H9 (cell line): Measurements from ENCODE around the gene SEMA3G. TPM values are rescaled to one million over a fixed set of nuclear protein-coding genes. Genes with fewer than 3 reads are reported as not detected.

Experiments
- DNase-seq: peaks from one replicate; pipeline ENCODE4 v3.0.0-alpha.2; 2017
- H2AFZ ChIP-seq: one replicate; pipeline ENCODE4 v1.6.1; 2013; ENCODE audit warnings: mild to moderate bottlenecking, low read length, control low read depth, moderate library complexity
- H2AK5ac ChIP-seq: 2 replicates; pipeline ENCODE4 v1.6.1; 2013; ENCODE audit warnings: low read length, control low read depth, mixed read lengths; ENCODE audit not compliant: insufficient read length
- H2BK120ac ChIP-seq: one replicate; pipeline ENCODE4 v1.6.1; 2013; ENCODE audit warnings: low read depth, mild to moderate bottlenecking, low read length, control low read depth, inconsistent platforms; ENCODE audit not compliant: poor library complexity, severe bottlenecking
- H2BK12ac ChIP-seq: 2 replicates; pipeline ENCODE4 v1.6.1; 2013; ENCODE audit warnings: low read length, control low read depth, mixed read lengths, low read depth; ENCODE audit not compliant: insufficient read length
- H2BK15ac ChIP-seq: 2 replicates; pipeline ENCODE4 v1.6.1; 2013; ENCODE audit warnings: low read depth, low read length, control low read depth
- H2BK20ac ChIP-seq: one replicate; pipeline ENCODE4 v1.6.1; 2013; ENCODE audit warnings: low read depth, mild to moderate bottlenecking, low read length, control low read depth, inconsistent platforms; ENCODE audit not compliant: poor library complexity, severe bottlenecking
- H2BK5ac ChIP-seq: 2 replicates; pipeline ENCODE4 v1.6.1; 2013; ENCODE audit warnings: low read length, control low read depth, mixed read lengths; ENCODE audit not compliant: insufficient read length
- H3K14ac ChIP-seq: 2 replicates; pipeline ENCODE4 v1.6.1; 2013; ENCODE audit warnings: low read length, control low read depth; ENCODE audit not compliant: insufficient read depth
- H3K18ac ChIP-seq: 2 replicates; pipeline ENCODE4 v1.6.1; 2013; ENCODE audit warnings: low read depth, mild to moderate bottlenecking, mixed read lengths, low read length, control low read depth; ENCODE audit not compliant: insufficient read length
- H3K23ac ChIP-seq: 2 replicates; pipeline ENCODE4 v1.6.1; 2013; ENCODE audit warnings: low read length, control low read depth, mixed read lengths, low read depth; ENCODE audit not compliant: insufficient read length
- H3K23me2 ChIP-seq: 2 replicates; pipeline ENCODE4 v1.6.1; 2013; ENCODE audit warnings: low read depth, mild to moderate bottlenecking, mixed read lengths, low read length, control low read depth; ENCODE audit not compliant: insufficient read length, poor library complexity, severe bottlenecking
- H3K27ac ChIP-seq: 2 replicates; pipeline ENCODE4 v1.5.1; 2013; ENCODE audit warnings: low read length, control low read depth, mixed read lengths, low read depth; ENCODE audit not compliant: insufficient read length
- H3K27me3 ChIP-seq: 2 replicates; pipeline ENCODE4 v1.6.1; 2013; ENCODE audit warnings: low read length, control low read depth, inconsistent platforms; ENCODE audit not compliant: insufficient read depth
- H3K4ac ChIP-seq: 2 replicates; pipeline ENCODE4 v1.6.1; 2013; ENCODE audit warnings: low read depth, mild to moderate bottlenecking, control low read depth, inconsistent platforms, low read length, moderate library complexity
- H3K4me1 ChIP-seq: 2 replicates; pipeline ENCODE4 v1.6.1; 2013; ENCODE audit warnings: low read length, control low read depth, inconsistent platforms; ENCODE audit not compliant: insufficient read depth
- H3K4me2 ChIP-seq: 2 replicates; pipeline ENCODE4 v1.6.1; 2013; ENCODE audit warnings: low read length, control low read depth, mixed read lengths; ENCODE audit not compliant: insufficient read length, insufficient read depth
- H3K56ac ChIP-seq: 2 replicates; pipeline ENCODE4 v1.6.1; 2013; ENCODE audit warnings: low read depth, mild to moderate bottlenecking, mixed read lengths, low read length, control low read depth; ENCODE audit not compliant: insufficient read length
- H3K79me1 ChIP-seq: 2 replicates; pipeline ENCODE4 v1.6.1; 2013; ENCODE audit warnings: low read depth, mild to moderate bottlenecking, moderate library complexity, low read length, control low read depth, inconsistent platforms; ENCODE audit not compliant: insufficient read depth, poor library complexity, severe bottlenecking
- H3K79me2 ChIP-seq: 2 replicates; pipeline ENCODE4 v1.6.1; 2013; ENCODE audit warnings: low read length, control low read depth, inconsistent platforms; ENCODE audit not compliant: insufficient read depth
- H3K9ac ChIP-seq: 2 replicates; pipeline ENCODE4 v1.6.1; 2013; ENCODE audit warnings: low read length, control low read depth, mixed read lengths; ENCODE audit not compliant: insufficient read length; ENCODE audit errors: extremely low read depth
- H3K9me3 ChIP-seq: one replicate; pipeline ENCODE4 v1.6.1; 2013; ENCODE audit warnings: low read depth, low read length, inconsistent platforms; ENCODE audit not compliant: control insufficient read depth
- H3T11ph ChIP-seq: one replicate; pipeline ENCODE4 v1.6.1; 2013; ENCODE audit warnings: mild to moderate bottlenecking, low read length, control low read depth, inconsistent platforms
- H4K20me1 ChIP-seq: one replicate; pipeline ENCODE4 v1.6.1; 2013; ENCODE audit not compliant: control insufficient read depth, insufficient read length, insufficient read depth
- H4K5ac ChIP-seq: 2 replicates; pipeline ENCODE4 v1.6.1; 2013; ENCODE audit warnings: low read depth, mild to moderate bottlenecking, mixed read lengths, low read length, control low read depth; ENCODE audit not compliant: insufficient read length
- H4K8ac ChIP-seq: replicated peaks from 2 replicates; pipeline ENCODE4 v1.6.1; 2013; ENCODE audit warnings: low read length, control low read depth, mixed read lengths, low read depth; ENCODE audit not compliant: insufficient read length
- H4K91ac ChIP-seq: 2 replicates; pipeline ENCODE4 v1.6.1; 2013; ENCODE audit warnings: low read depth, mild to moderate bottlenecking, moderate library complexity, mixed read lengths, low read length, control low read depth; ENCODE audit not compliant: insufficient read length
- H3K27ac Mint-ChIP-seq, 3 experiments: 2 replicates in 2 of 3; 3 replicates in 1 of 3; pipeline ENCODE4 v1.8.0; 2020 to 2021; ENCODE audit warnings: mixed read lengths in 3 of 3, mild to moderate bottlenecking in 1 of 3, moderate library complexity in 1 of 3
- H3K27me3 Mint-ChIP-seq: 2 replicates; pipeline ENCODE4 v1.8.0; 2021; ENCODE audit warnings: low read depth, mild to moderate bottlenecking, moderate library complexity, mixed read lengths
- H3K36me3 Mint-ChIP-seq, 3 experiments: 2 replicates in 2 of 3; 3 replicates in 1 of 3; pipeline ENCODE4 v1.8.0; 2020 to 2021; ENCODE audit warnings: low read depth in 3 of 3, mixed read lengths in 3 of 3; ENCODE audit not compliant: insufficient read depth in 1 of 3
- H3K4me1 Mint-ChIP-seq, 2 experiments: 2 replicates each; pipeline ENCODE4 v1.8.0; 2020; ENCODE audit warnings: mixed read lengths in 2 of 2
- H3K4me3 Mint-ChIP-seq, 2 experiments: 2 replicates in 1 of 2; 3 replicates in 1 of 2; pipeline ENCODE4 v1.8.0; 2020 to 2021; ENCODE audit warnings: mild to moderate bottlenecking in 2 of 2, mixed read lengths in 2 of 2, moderate library complexity in 1 of 2
- H3K9me3 Mint-ChIP-seq, 2 experiments: 2 replicates in 1 of 2; 3 replicates in 1 of 2; pipeline ENCODE4 v1.8.0; 2020; ENCODE audit warnings: mild to moderate bottlenecking in 2 of 2, mixed read lengths in 2 of 2, moderate library complexity in 1 of 2
- CTCF ChIP-seq: fragments of 200-600 bp; sonication (generic); conservative IDR thresholded peaks from 3 replicates; pipeline ENCODE4 v1.8.0; 2021; ENCODE audit warnings: antibody characterized with exemption, mild to moderate bottlenecking
- WGBS: extraction: QIAGEN DNeasy Blood & Tissue Kit; methylation state at CpG from one replicate; pipeline ENCODE4 v1.1.7; 2013; ENCODE audit warnings: missing lambda C conversion rate, low lambda C conversion rate, mixed read lengths; ENCODE audit not compliant: insufficient read length; ENCODE audit errors: extremely low coverage; 5-methylcytosine and 5-hydroxymethylcytosine counted together
- total RNA-seq: library from RNA; stranded (reverse); gene quantifications from 2 replicates; pipeline ENCODE4 v1.2.1, GENCODE V29; 2021

SEMA3G gene
- total RNA-seq, 1 experiment from 2014 or later, result 2.4 TPM

- Histone ChIP-seq H3K27ac (no peak overlapping the region), H2AK5ac (no peak overlapping the region), H4K20me1 (no peaks in the 10 kb centered on the region), H2BK20ac (no peak overlapping the region), H3K79me2 (no peaks in the 10 kb centered on the region), H3K23ac (no peak overlapping the region), H4K5ac (no peak overlapping the region), H3K4ac (no peak overlapping the region), H3K18ac (no peak overlapping the region), H4K91ac (no peak overlapping the region), H2BK12ac (no peak overlapping the region), H3K27me3 (no peaks in the 10 kb centered on the region; the same call in 1 of the 2 replicates), H2AFZ (no peak overlapping the region), H3K79me1 (no peaks in the 10 kb centered on the region), H2BK15ac (no peak overlapping the region), H3K14ac (no peak overlapping the region), H2BK120ac (no peak overlapping the region), H3K9ac (no peak overlapping the region), H4K8ac (no peak overlapping the region), H3K4me2 (no peak overlapping the region), H3K23me2 (no peaks in the 10 kb centered on the region), H3K9me3 (no peaks in the 10 kb centered on the region), H3K4me1 (no peaks in the 10 kb centered on the region), H3K56ac (no peak overlapping the region), H2BK5ac (no peak overlapping the region), H3T11ph (no peak overlapping the region)
- no peak for DNase-seq
- H3K27me3 Mint-ChIP-seq, result peaks cover 14% of the 10 kb centered on the region
- H3K4me1 Mint-ChIP-seq, result peaks cover 10 to 14% of the 10 kb centered on the region in 2 experiments
- no peak overlapping the region for H3K27ac Mint-ChIP-seq
- H3K36me3 Mint-ChIP-seq, result no peaks in the 10 kb centered on the region
- H3K9me3 Mint-ChIP-seq, result no peaks in the 10 kb centered on the region
- H3K4me3 Mint-ChIP-seq, result no peak overlapping the region
- TF ChIP-seq CTCF, result no peak
- WGBS, result no CpG with 5 or more reads among the region's 2 CpGs
These were observed 57.4 kb downstream of the SEMA3G start for GRCh38 chr3:52387481-52387880.
